Nephron progenitor cell (in vitro differentiated cells): ENCODE measurements around the gene CCDC85C.
A peak's percentile ranks its signal among the peaks of the same experiment; 100 is the strongest.

Experiments used
- DNase-seq: peaks from one replicate; pipeline ENCODE4 v3.0.0; 2021
- H3K27ac Mint-ChIP-seq: 2 replicates; pipeline ENCODE4 v1.8.0; 2021; ENCODE audit warnings: mild to moderate bottlenecking, moderate library complexity, mixed read lengths
- H3K27me3 Mint-ChIP-seq: 2 replicates; pipeline ENCODE4 v1.8.0; 2021; ENCODE audit warnings: mild to moderate bottlenecking, low read depth, mixed read lengths; ENCODE audit not compliant: poor library complexity
- H3K36me3 Mint-ChIP-seq: 2 replicates; pipeline ENCODE4 v1.8.0; 2021; ENCODE audit warnings: low read depth, mixed read lengths
- H3K4me1 Mint-ChIP-seq: 2 replicates; pipeline ENCODE4 v1.8.0; 2021; ENCODE audit warnings: mixed read lengths
- H3K4me3 Mint-ChIP-seq: 2 replicates; pipeline ENCODE4 v1.8.0; 2021; ENCODE audit warnings: mild to moderate bottlenecking, moderate library complexity, mixed read lengths
- H3K9me3 Mint-ChIP-seq: 2 replicates; pipeline ENCODE4 v1.8.0; 2021; ENCODE audit warnings: mild to moderate bottlenecking, moderate library complexity, mixed read lengths
- TF ChIP-seq, protein P1 (sequence below): fragments of 200-600 bp; sonication (generic); IDR thresholded peaks from 2 replicates; pipeline ENCODE4 v1.5.0; 2021; ENCODE audit warnings: antibody characterized with exemption

Gene CCDC85C

DNA sequence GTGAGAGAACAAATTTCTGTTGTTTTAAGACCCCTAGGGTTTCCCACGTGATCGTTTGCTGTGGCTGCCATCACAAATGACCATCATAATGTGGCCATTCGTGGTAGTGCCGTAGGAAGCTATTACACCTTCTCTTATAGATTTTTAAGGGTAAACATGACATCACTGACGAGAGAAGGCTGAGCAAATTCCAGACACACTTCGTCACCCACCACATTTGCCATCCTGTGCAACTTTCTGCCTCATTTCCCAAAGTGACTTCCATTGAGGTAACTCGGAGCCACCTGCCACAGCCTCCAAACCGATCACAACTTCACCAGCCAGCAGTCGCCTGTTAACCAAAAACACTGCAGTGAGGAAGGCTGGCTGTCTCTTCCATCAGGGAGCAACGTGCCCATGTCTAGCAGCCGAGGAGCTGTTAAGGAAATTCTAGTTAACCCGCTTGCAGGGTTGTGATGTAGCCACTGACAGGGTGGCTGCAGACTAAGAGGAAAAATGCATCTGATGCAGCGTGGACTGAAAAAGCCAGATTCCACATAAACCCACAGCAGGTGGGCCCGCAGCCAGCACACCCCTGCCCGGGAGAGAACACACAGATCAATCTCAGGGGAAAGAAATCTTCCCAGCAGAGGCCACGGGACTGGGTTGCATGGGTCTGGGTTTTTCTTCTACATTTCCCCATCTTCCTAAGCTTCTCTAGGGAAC lies 44.6 kb downstream of the CCDC85C start:
- H3K36me3 Mint-ChIP-seq: peaks cover 21% of the 10 kb centered on the region
- H3K9me3 Mint-ChIP-seq: peaks cover 11% of the 10 kb centered on the region
- TF ChIP-seq, protein P1, sequence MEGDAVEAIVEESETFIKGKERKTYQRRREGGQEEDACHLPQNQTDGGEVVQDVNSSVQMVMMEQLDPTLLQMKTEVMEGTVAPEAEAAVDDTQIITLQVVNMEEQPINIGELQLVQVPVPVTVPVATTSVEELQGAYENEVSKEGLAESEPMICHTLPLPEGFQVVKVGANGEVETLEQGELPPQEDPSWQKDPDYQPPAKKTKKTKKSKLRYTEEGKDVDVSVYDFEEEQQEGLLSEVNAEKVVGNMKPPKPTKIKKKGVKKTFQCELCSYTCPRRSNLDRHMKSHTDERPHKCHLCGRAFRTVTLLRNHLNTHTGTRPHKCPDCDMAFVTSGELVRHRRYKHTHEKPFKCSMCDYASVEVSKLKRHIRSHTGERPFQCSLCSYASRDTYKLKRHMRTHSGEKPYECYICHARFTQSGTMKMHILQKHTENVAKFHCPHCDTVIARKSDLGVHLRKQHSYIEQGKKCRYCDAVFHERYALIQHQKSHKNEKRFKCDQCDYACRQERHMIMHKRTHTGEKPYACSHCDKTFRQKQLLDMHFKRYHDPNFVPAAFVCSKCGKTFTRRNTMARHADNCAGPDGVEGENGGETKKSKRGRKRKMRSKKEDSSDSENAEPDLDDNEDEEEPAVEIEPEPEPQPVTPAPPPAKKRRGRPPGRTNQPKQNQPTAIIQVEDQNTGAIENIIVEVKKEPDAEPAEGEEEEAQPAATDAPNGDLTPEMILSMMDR: no peak
- H3K4me3 Mint-ChIP-seq: no peak overlapping the region
- H3K4me1 Mint-ChIP-seq: peaks cover 54% of the 10 kb centered on the region
- H3K27me3 Mint-ChIP-seq: peaks cover 9% of the 10 kb centered on the region
- no peak for DNase-seq
- H3K27ac Mint-ChIP-seq: peak overlapping the region; percentile 29

DNA sequence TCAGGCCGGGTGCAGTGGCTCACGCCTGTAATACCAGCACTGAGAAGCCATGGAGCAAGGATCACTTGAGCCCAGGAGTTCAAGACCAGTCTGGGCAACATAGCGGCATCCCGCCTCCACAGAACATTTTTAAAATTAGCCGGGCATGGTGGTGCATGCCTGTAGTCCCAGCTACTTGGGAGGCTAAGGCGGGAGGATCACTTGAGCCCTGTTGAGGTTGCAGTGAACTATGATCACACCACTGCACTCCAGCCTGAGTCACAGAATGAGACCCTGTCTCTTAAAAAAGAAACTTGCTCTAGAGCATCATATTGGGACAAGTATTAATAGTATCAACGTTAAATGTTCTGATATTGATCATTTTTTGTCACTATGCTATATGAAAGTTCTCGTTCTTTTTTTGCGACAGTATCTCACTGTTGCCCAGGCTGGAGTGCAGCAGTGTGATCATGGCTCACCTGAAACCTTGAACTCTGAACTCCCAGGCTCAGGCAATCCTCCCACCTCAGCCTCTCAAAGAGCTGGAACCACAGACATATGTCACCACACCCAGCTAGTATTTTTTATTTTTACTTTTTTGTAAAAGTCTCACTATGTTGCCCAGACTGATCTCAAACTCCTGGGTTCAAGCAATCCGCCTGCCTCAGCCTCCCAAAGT lies 47.7 kb downstream of the CCDC85C start:
- H3K4me1 Mint-ChIP-seq: peaks cover 32% of the 10 kb centered on the region
- H3K9me3 Mint-ChIP-seq: peaks cover 11% of the 10 kb centered on the region
- no peak for DNase-seq
- H3K27me3 Mint-ChIP-seq: peaks cover 3% of the 10 kb centered on the region
- TF ChIP-seq, protein P1: no peak
- peaks cover 21% of the 10 kb centered on the region for H3K36me3 Mint-ChIP-seq
- no peak overlapping the region for H3K4me3 Mint-ChIP-seq
- H3K27ac Mint-ChIP-seq: no peak overlapping the region

DNA sequence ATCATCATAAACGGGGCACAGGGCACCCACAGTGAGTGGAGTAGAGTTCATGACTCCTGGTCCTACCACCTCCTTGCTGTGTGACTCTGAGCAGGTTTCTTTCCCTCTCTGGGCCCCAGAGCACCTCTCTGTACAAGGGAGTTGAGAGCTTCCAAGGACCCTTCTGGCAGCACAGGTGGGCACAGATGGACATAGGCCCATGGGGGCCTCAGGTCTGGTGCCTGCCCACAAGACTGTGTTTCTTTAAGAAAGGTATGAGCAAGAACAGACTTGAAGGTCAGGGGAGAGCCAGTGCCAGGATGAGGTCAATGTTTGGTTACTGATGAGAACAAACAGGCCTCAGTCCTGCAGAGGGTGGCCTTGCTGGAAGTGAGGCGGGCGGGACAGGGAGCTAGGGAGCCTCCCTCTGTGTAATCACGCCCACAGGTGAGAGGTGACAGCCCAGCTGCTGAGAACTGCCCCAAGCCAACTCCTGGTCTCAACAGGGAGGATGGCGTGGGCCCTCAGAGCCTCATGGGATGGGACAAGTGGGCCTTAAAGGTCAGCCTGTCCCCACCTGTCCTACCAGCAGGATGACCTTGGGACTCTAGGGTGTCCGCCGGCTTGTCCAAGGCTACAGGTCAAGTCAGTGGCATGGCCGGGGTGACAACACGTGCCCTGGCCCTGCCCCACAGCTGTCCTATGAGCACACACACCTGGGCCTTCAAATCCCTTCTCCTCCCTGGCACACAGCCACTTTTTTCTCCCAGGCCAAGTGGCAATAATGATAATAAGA lies 49.1 kb downstream of the CCDC85C start:
- no peak overlapping the region for H3K27ac Mint-ChIP-seq
- H3K4me1 Mint-ChIP-seq: peaks cover 40% of the 10 kb centered on the region
- H3K36me3 Mint-ChIP-seq: peaks cover 21% of the 10 kb centered on the region
- peaks cover 11% of the 10 kb centered on the region for H3K9me3 Mint-ChIP-seq
- peaks cover 3% of the 10 kb centered on the region for H3K27me3 Mint-ChIP-seq
- DNase-seq: no peak
- TF ChIP-seq, protein P1: no peak
- H3K4me3 Mint-ChIP-seq: no peak overlapping the region

DNA sequence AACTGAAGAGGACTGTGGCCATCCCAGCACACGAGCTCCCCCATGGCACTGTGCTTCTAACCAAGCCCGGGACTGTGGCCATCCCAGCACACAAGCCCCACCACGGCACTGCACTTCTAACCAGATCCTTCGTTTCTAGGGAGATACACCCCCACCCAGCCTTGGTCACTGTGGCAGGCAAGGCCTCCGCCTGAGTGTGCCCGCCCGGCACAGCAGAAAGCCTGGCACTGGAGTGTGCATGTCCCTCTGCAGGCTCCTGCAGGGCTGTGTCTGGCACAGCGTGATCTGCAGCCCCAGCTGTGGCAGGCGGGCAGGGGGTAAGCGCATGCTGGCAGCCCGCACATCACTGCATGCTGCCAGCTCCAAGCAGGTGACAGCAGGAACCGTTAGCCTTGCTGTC lies 49.8 kb downstream of the CCDC85C start:
- H3K27me3 Mint-ChIP-seq: peaks cover 3% of the 10 kb centered on the region
- H3K9me3 Mint-ChIP-seq: peaks cover 7% of the 10 kb centered on the region
- TF ChIP-seq, protein P1: no peak
- DNase-seq: no peak
- peaks cover 42% of the 10 kb centered on the region for H3K4me1 Mint-ChIP-seq
- H3K36me3 Mint-ChIP-seq: peaks cover 16% of the 10 kb centered on the region
- H3K27ac Mint-ChIP-seq: peak overlapping the region; percentile 78
- H3K4me3 Mint-ChIP-seq: no peak overlapping the region

DNA sequence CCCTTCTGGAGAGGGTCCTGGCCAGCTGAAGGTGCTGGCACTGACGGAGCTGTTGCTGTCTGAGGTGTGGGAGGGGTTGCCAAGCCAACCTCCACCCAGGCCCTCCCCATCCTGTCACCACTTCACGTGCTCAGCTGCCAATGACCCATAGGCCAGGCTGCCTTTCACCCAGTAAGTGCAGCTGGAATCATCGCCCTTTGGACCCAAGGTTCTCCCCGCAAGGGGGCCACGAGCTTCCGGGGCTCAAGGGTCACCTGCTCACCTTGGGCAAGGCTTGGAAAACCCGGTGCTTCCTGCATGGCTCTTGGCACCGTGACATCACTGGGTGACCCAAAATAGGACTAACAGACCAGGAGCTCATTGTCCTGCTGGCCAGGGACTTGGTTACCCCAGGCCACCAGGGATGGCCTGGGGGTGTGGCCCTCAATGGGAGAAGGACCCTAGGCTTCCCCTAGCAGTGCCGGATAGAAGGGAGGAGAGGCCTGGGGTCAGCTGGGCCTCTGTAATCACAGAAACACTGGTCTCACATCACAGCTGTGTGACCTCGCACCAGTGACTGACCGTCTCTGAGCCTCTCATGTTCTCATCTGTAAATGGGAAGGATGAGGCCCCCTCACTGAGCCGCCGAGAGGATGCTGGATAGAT lies 51.3 kb downstream of the CCDC85C start:
- peaks cover 3% of the 10 kb centered on the region for H3K27me3 Mint-ChIP-seq
- TF ChIP-seq, protein P1: no peak
- peaks cover 1% of the 10 kb centered on the region for H3K36me3 Mint-ChIP-seq
- no peaks in the 10 kb centered on the region for H3K9me3 Mint-ChIP-seq
- peaks cover 56% of the 10 kb centered on the region for H3K4me1 Mint-ChIP-seq
- no peak overlapping the region for H3K27ac Mint-ChIP-seq
- no peak for DNase-seq
- H3K4me3 Mint-ChIP-seq: no peak overlapping the region
